GM12873 (cell line): ENCODE measurements around the gene EYA2.

Experiments
- TF ChIP-seq, protein P1 (sequence below): IDR thresholded peaks from 2 replicates; pipeline ENCODE4 v1.5.1; 2012; ENCODE audit warnings: low read depth, mild to moderate bottlenecking, moderate library complexity, low read length, control low read depth; ENCODE audit not compliant: insufficient read depth; ENCODE audit errors: missing control alignments

Gene EYA2

DNA sequence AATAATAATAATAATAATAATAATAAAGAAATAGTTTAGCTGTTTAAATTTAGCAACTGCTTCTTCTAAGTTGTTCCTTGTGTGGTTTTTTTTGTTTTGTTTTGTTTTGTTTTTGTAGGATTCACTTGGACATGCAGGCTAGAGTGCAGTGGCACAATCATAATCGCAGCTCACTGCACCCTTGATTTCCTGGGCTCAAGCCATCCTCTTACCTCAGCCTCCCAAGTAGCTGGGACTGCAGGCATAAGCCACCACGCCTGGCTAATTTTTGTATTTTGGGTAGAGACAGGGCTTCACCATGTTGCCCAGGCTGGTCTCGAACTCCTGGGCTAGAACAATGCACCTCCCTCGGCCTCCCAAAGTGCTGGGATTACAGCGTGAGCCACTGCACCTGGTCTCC lies 15.3 kb upstream of the EYA2 start:
- TF ChIP-seq, protein P1, sequence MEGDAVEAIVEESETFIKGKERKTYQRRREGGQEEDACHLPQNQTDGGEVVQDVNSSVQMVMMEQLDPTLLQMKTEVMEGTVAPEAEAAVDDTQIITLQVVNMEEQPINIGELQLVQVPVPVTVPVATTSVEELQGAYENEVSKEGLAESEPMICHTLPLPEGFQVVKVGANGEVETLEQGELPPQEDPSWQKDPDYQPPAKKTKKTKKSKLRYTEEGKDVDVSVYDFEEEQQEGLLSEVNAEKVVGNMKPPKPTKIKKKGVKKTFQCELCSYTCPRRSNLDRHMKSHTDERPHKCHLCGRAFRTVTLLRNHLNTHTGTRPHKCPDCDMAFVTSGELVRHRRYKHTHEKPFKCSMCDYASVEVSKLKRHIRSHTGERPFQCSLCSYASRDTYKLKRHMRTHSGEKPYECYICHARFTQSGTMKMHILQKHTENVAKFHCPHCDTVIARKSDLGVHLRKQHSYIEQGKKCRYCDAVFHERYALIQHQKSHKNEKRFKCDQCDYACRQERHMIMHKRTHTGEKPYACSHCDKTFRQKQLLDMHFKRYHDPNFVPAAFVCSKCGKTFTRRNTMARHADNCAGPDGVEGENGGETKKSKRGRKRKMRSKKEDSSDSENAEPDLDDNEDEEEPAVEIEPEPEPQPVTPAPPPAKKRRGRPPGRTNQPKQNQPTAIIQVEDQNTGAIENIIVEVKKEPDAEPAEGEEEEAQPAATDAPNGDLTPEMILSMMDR = no peak

DNA sequence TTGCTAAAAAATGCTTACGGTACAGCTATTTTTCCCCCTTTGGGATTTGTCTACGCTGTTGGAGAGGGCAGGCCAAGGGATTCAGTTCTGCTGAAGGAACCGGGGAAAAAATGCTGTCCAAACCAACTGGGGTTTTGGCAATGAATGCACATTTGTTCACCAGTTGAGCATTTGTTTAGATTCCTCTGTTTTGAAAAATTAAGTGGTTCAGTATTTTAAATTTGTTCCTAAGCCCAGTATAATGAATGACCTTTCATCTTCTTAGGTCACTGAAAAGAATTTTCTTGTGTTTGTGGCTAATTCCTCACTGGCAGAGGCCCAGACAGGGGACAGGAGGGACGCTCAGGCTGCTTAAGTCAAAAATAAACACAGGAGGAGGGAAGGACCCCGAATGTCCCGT lies 10.8 kb upstream of the EYA2 start:
- TF ChIP-seq, protein P1 = no peak

DNA sequence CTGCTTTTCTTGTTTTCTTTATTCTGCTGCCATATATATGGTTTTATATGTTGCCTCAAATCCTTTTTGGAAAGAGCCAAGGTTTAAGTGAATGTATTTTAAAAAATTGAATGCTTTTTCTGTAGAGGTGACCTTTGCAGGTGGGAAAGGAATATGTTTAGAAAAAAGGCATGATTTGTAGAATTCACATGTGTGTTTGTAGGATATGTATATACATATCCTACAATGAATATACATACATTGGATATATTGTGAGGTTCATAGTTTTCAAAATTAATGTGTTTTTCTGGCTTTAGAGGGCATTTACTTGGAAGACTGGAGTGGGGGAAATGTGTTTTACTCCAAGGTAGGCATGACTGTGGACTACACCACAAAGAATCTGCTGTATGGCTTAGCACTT lies 4.0 kb upstream of the EYA2 start:
- TF ChIP-seq, protein P1 = no peak

DNA sequence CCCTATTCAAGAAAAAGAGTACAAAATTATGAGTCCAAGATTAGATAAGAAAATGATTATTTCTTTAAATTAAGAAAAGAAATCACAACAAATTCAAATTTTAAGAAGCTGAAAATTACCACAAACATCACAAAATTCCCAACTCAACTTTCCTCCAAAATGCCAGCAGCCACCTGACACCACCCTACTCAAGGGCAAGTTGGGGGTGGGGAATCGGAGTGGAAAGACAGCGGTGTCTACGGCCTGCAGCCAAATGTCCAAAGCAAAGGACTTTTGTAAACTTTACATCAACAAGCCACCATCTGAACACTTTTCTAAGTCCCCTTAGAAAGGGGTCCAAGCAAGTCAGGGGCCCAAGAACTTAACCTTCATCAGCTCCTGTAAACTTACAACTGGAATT lies 1.6 kb upstream of the EYA2 start:
- TF ChIP-seq, protein P1 = no peak

DNA sequence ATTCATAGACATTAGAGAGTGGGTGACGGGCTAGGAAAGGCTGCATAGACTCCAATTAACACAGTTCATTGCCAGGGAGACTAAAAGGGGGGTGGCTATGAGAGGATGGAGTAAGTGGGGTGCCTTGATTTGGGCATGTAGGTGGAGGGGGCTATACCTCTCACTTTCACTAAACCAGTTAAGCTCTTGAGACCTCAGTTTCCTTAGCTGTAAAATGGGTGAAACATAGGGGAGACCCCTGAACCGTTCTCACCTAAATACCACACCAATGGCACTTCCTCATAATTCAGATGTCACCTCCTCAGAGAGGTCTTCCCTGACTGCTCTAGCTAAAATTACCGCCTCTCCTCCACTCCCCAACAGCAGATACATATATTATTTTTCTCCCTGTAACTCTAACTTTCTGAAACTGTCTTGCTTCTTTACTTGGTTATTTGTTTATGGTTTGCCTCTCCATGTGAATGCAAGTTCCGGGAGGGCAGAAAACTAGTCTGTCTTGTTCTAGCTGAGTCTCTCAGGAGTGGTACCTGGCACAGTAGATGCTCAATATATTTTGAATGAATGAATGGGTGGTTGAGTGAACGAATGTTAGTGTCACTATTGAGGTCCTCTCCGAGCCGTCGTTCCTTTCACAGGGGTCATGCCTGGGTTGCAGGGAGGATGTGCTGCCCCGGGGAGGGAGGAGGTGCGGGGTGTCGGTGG lies 615 bp upstream of the EYA2 start:
- TF ChIP-seq, protein P1 = no peak

DNA sequence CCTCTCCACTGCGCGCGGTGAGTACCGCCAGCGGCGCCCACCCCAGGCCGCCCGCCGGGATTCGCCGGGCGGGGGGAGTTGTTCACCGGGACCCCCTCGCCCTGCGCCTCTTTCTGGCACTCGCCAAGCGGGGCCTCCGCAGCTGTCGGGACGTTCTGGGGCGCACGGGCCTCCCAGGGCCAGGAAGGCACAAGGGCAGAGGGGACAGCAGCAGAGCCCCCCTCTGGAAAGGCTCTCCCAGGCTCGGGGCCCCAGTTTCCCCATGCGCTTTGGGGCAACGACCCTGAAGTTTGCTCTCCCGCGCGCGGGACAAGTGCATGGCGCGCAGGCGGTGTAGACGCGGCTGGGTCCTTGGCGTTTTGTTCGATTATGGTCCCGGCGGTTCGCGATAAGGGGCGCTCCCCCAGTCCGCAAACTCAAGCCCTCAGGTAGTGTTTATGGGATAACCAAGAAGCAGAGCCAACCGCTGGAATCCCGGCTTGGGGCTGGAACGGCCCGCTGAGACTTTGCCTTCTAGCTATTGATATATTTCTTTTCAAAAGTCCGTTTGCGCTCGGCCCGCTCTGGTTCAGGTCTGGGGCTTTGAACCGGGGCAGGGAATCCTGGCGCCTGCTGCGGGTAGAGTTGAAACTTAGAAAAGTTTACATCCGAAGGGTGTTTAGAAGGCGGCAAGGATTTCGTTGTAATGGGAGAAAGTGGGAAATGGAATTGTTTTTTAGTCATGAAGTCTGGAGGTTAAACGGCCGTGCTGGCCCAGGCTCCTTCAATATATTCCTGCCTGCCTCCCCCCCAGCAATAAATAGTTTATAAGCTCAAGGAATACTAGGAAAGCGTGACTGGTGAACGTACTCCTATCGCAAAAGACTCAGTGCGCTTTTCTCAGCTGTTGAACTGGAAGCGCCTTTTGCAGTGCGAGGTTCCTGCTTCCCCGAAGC lies 595 bp downstream of the EYA2 start:
- TF ChIP-seq, protein P1 = no peak

DNA sequence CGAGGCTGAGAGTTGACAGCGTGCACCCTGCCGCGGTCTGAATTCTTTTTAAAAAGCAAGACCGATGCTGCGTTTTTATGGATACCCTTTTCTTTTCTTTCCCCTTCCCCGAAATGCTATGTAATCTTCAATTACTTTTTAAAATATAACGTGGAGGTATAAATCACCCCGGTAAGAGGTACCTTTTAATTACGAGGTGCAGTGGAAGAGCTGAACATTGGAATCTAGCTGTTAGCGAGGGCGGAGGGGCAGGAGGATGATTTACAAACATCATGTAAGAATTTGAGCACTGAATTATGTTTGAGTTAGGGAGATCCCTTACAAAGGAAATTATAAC lies 1.2 kb downstream of the EYA2 start:
- TF ChIP-seq, protein P1 = no peak
